Measurements from ENCODE around the gene TRUB1. TPM values are rescaled to one million over a fixed set of nuclear protein-coding genes. Genes with fewer than 3 reads are reported as not detected.

TRUB1 gene
- total and polyA plus RNA-seq, 5 donors: 11.8 to 18.8 (median 15.4) TPM

- H3K27ac ChIP-seq (ENCODE audit: low read length): no peak overlapping the region
- intact Hi-C loops (cut with DNase I): no loop called here
These were observed 37.1 kb downstream of the TRUB1 start for GRCh38 chr10:114975091-114975490.

GRCh38 chr10:114982989-114983388, 45.0 kb downstream of the TRUB1 start:
- H3K4me3 ChIP-seq (ENCODE audit: low read length): no peak overlapping the region
- DNase-seq: no peak
- H3K27ac ChIP-seq (ENCODE audit: low read length): no peak overlapping the region
- H3K27me3 ChIP-seq (ENCODE audit: control insufficient read depth, insufficient read depth): no peaks in the 10 kb centered on the region
- ATAC-seq: no peak
- H3K4me1 ChIP-seq (ENCODE audit: control insufficient read depth, insufficient read depth, low read length): no peaks in the 10 kb centered on the region
- intact Hi-C loops (cut with DNase I): no loop called here
- peaks cover 3% of the 10 kb centered on the region for H3K9me3 ChIP-seq (ENCODE audit: control insufficient read depth, low read length)

More at GRCh38 chr10:114975091-114975490, 37.1 kb downstream of the TRUB1 start:
- Histone ChIP-seq H3K4me1 (ENCODE audit: control insufficient read depth, insufficient read depth, low read length) (no peaks in the 10 kb centered on the region), H3K4me3 (ENCODE audit: low read length) (peak overlapping the region; percentile 5), H3K27me3 (ENCODE audit: control insufficient read depth, insufficient read depth) (no peaks in the 10 kb centered on the region), H3K9me3 (ENCODE audit: control insufficient read depth, low read length) (no peaks in the 10 kb centered on the region)
- no peak for ATAC-seq
- DNase-seq: no peak
- 75% methylated on average over 3 of the region's 3 CpGs for WGBS

DNA sequence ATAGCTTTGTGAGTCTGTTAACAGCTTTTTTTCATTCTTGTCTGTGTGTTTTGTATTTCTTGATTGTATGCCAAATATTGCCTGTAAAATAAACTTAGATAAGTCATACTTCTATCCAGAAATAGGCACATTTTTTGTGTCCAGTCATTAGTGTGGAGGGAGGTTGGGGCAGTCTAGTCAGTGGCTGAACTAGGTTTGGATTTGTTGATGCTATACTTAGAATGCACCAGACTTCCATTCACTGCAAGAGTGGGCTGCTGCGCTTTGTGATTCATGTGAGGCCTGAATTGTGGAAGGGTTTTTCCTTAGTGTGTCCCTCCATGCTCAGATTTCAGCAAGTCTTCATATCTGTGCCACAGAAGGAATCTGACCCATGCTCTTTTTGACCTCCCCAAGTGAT, 50.0 kb downstream of the TRUB1 start:
- no peak for ATAC-seq
- Histone ChIP-seq H3K4me3 (ENCODE audit: low read length) (no peak overlapping the region), H3K27me3 (ENCODE audit: control insufficient read depth, insufficient read depth) (no peaks in the 10 kb centered on the region), H3K9me3 (ENCODE audit: control insufficient read depth, low read length) (no peaks in the 10 kb centered on the region), H3K27ac (ENCODE audit: low read length) (no peak overlapping the region), H3K4me1 (ENCODE audit: control insufficient read depth, insufficient read depth, low read length) (no peaks in the 10 kb centered on the region)
- WGBS: 88% methylated on average over 1 of the region's 1 CpG
- intact Hi-C loops (cut with DNase I): no loop called here
- no peak for DNase-seq

DNA sequence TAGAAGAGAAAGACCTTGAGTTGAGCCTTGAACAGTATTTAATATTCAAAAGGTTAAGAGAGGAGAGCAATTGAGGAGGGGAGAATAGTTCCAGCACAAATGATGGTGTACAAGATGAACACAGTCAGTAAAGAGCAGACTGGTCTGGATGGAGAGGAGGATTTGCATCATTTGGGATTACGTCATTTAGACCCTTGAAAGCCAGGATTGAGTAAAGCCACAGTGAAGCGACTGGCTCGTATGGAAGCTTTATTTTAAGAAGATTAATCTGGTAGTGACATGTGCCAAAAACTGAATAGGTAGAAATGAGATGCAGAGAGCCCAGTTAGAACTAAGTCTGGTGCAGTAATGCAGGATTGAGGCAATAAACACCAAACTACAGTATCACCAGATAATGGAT, 52.6 kb downstream of the TRUB1 start:
- H3K27ac ChIP-seq (ENCODE audit: low read length): no peak overlapping the region
- no peaks in the 10 kb centered on the region for H3K9me3 ChIP-seq (ENCODE audit: control insufficient read depth, low read length)
- H3K27me3 ChIP-seq (ENCODE audit: control insufficient read depth, insufficient read depth): no peaks in the 10 kb centered on the region
- WGBS: 90% methylated on average over 3 of the region's 3 CpGs
- H3K4me3 ChIP-seq (ENCODE audit: low read length): no peak overlapping the region
- DNase-seq (no peak), ATAC-seq (no peak)
- H3K4me1 ChIP-seq (ENCODE audit: control insufficient read depth, insufficient read depth, low read length): no peaks in the 10 kb centered on the region
- intact Hi-C loops (cut with DNase I): no loop called here

DNA sequence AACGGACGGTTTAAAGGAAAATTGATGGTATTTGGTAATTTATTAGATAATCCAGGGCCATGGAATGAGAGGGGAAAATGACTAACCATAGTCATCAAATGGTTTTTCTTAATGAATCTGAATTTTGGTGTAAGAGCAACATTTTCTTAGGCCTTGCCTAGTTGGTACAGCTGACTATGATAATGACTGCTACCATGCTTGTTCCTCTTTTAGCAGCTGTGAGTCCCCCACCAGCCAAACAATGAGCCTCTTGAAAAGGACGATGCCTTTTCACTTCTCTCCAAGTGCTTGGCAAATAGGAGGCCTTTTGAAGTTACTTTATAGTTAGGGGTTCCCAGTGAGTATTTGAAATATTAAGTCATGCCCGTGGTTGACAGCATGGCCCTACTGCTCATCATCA, 53.0 kb downstream of the TRUB1 start:
- WGBS: 78% methylated on average over 4 of the region's 4 CpGs
- no peaks in the 10 kb centered on the region for H3K4me1 ChIP-seq (ENCODE audit: control insufficient read depth, insufficient read depth, low read length)
- H3K9me3 ChIP-seq (ENCODE audit: control insufficient read depth, low read length): no peaks in the 10 kb centered on the region
- ATAC-seq: no peak
- no peaks in the 10 kb centered on the region for H3K27me3 ChIP-seq (ENCODE audit: control insufficient read depth, insufficient read depth)
- intact Hi-C loops (cut with DNase I): no loop called here
- no peak for DNase-seq
- H3K27ac ChIP-seq (ENCODE audit: low read length): no peak overlapping the region
- no peak overlapping the region for H3K4me3 ChIP-seq (ENCODE audit: low read length)

DNA sequence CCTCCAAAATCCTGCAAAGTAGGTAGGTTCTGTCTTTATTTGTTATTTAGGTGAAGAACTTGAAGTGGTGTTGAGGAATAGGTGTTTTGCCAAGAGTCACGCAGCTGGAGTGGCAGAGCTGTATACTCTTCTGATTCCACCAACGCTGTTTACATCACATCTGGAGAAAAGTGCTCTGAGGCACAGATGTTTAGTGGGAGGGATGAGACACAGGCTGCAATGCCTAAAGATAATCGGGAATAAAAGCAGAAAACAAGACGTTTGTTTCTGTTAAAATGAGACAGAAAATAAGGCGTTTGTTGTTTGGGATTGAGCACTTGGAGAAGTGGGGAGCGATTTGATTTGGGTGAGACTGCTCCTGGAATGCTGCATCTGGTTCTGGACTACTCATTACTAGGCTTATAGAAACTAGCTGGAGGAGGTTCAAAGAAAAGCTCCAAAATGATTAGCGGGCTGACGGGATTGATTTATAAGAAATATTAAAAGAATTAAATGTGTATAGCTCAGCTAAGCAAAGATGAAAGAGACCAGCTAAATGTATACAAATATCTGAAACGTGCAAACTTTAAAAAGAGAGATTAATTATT, 54.3 kb downstream of the TRUB1 start:
- ATAC-seq: no peak
- intact Hi-C loops (cut with DNase I): no loop called here
- no peak for DNase-seq
- Histone ChIP-seq H3K9me3 (ENCODE audit: control insufficient read depth, low read length) (no peaks in the 10 kb centered on the region), H3K27me3 (ENCODE audit: control insufficient read depth, insufficient read depth) (no peaks in the 10 kb centered on the region), H3K4me1 (ENCODE audit: control insufficient read depth, insufficient read depth, low read length) (no peaks in the 10 kb centered on the region), H3K4me3 (ENCODE audit: low read length) (no peak overlapping the region), H3K27ac (ENCODE audit: low read length) (no peak overlapping the region)
- WGBS: 85% methylated on average over 9 of the region's 9 CpGs

DNA sequence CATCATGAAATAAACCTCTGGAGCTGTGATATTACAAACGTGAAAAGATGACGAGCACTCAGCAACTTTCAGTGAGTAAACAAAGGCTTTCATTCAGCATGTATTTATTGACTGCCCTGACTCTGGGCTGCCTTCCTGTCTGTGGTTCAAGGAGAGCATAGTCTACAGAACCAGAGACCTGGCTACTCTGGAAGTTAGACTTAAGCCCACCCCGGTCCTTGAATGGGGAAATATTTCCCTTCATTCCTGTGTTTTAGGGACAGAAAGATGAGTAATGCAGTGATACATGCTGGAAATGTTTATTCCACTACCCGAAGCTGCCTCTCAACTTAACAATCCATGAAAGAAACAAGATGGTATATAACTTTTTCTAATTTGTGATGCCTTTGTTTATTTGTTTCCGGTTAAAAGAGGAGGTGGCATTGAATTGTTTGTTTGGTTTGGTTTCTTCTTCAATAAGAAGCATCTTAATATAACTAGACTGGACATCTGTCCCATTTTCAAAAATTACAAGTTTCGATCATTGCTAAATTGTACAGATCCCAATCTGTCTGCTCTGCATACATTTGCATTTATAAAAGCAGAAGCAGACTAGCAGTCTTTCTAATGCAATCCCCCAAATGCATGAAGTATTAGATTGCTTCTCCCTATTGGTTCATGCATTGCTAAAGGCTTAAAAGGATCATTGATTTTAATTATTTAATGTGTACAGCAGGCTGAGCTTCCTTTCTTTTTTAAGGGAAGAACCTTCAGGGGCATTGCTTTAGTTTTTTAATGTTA, 57.7 kb downstream of the TRUB1 start:
- no peak for ATAC-seq
- Histone ChIP-seq H3K27me3 (ENCODE audit: control insufficient read depth, insufficient read depth) (no peaks in the 10 kb centered on the region), H3K4me3 (ENCODE audit: low read length) (no peak overlapping the region), H3K27ac (ENCODE audit: low read length) (no peak overlapping the region), H3K4me1 (ENCODE audit: control insufficient read depth, insufficient read depth, low read length) (no peaks in the 10 kb centered on the region), H3K9me3 (ENCODE audit: control insufficient read depth, low read length) (no peaks in the 10 kb centered on the region)
- intact Hi-C loops (cut with DNase I): no loop called here
- 89% methylated on average over 6 of the region's 6 CpGs for WGBS
- DNase-seq: no peak

GRCh38 chr10:114996542-114996941, 58.5 kb downstream of the TRUB1 start:
- no peaks in the 10 kb centered on the region for H3K27me3 ChIP-seq (ENCODE audit: control insufficient read depth, insufficient read depth)
- DNase-seq (no peak), ATAC-seq (no peak)
- intact Hi-C loops (cut with DNase I): no loop called here
- H3K27ac ChIP-seq (ENCODE audit: low read length): no peak overlapping the region
- H3K4me3 ChIP-seq (ENCODE audit: low read length): no peak overlapping the region
- no peaks in the 10 kb centered on the region for H3K9me3 ChIP-seq (ENCODE audit: control insufficient read depth, low read length)
- 88% methylated on average over 4 of the region's 4 CpGs for WGBS
- no peaks in the 10 kb centered on the region for H3K4me1 ChIP-seq (ENCODE audit: control insufficient read depth, insufficient read depth, low read length)

DNA sequence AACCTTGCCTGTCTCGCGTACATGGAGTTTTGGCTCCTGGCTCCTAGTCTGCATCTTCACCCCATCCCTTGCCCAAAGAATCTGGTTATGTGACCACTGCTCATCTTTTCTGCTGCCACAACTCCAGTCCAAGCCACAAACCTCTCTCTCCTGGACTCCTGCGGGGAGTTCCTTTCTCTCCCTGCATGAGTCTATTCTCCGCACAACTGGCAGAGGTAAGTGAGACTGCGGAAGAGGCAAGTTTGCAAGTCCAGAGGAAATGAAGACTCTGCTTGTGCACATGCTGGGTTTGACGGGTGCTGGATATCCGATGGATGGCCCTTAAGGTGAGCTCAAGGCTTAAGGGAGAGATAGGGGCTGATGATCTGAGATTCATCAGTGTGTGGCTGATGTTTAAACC, 61.0 kb downstream of the TRUB1 start:
- 92% methylated on average over 7 of the region's 7 CpGs for WGBS
- Histone ChIP-seq H3K27me3 (ENCODE audit: control insufficient read depth, insufficient read depth) (no peaks in the 10 kb centered on the region), H3K4me1 (ENCODE audit: control insufficient read depth, insufficient read depth, low read length) (no peaks in the 10 kb centered on the region), H3K9me3 (ENCODE audit: control insufficient read depth, low read length) (no peaks in the 10 kb centered on the region), H3K27ac (ENCODE audit: low read length) (no peak overlapping the region), H3K4me3 (ENCODE audit: low read length) (no peak overlapping the region)
- no peak for DNase-seq
- intact Hi-C loops (cut with DNase I): no loop called here
- no peak for ATAC-seq

- Histone ChIP-seq H3K9me3 (ENCODE audit: control insufficient read depth, low read length) (no peaks in the 10 kb centered on the region), H3K4me3 (ENCODE audit: low read length) (peak overlapping the region; percentile 5), H3K27ac (ENCODE audit: low read length) (no peak overlapping the region), H3K4me1 (ENCODE audit: control insufficient read depth, insufficient read depth, low read length) (no peaks in the 10 kb centered on the region), H3K27me3 (ENCODE audit: control insufficient read depth, insufficient read depth) (no peaks in the 10 kb centered on the region)
- DNase-seq (peak; percentile 23 to 63 (median 56)), ATAC-seq (peak; percentile 78 to 87)
- intact Hi-C loops (cut with DNase I): no loop called here
- 33% methylated on average over 13 of the region's 13 CpGs for WGBS
These were observed 63.7 kb downstream of the TRUB1 start for GRCh38 chr10:115001506-115002381.

DNA sequence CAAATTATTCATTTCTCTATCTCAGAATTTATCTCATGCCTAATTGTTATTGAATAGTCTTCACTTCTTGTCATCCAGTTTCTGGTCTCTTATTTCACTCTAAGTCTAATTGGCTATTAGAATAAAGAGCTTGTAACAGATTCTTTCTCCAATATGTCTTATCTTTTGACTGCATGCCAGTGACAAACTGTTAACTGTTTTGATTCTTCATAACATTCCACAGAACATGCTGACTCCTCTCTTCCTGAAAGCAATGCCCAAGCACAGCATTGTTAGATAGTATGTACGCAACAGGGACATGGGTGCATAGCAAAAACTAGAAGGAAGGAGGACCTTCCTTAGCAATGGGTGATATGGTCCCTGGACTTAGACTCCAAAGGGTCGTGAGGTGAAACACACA, 65.4 kb downstream of the TRUB1 start:
- no peaks in the 10 kb centered on the region for H3K27me3 ChIP-seq (ENCODE audit: control insufficient read depth, insufficient read depth)
- no peak overlapping the region for H3K27ac ChIP-seq (ENCODE audit: low read length)
- intact Hi-C loops (cut with DNase I): no loop called here
- DNase-seq (no peak), ATAC-seq (no peak)
- no peaks in the 10 kb centered on the region for H3K4me1 ChIP-seq (ENCODE audit: control insufficient read depth, insufficient read depth, low read length)
- H3K9me3 ChIP-seq (ENCODE audit: control insufficient read depth, low read length): no peaks in the 10 kb centered on the region
- WGBS: 83% methylated on average over 2 of the region's 2 CpGs
- H3K4me3 ChIP-seq (ENCODE audit: low read length): no peak overlapping the region
